ENCODE results near the gene ZNF444. TPM values are rescaled to one million over a fixed set of nuclear protein-coding genes. Genes with fewer than 3 reads are reported as not detected.
"Not testable (repeated sequence)": the region's sequence is repeated elsewhere in the genome, so short reads cannot be mapped to it uniquely, and the experiment has no call there.

ZNF444 gene
- total RNA-seq, 1 experiment from 2014 or later: 30.2 TPM

GRCh38 chr19:56161534-56161933 is 20.4 kb downstream of the ZNF444 start:
- DNase-seq (ENCODE audit: low spot score): no peak
- in situ Hi-C loops (cut with HindIII; ENCODE audit: low sequenced_read_pairs): no loop called here

- no peak for DNase-seq (ENCODE audit: low spot score)
- in situ Hi-C loops (cut with HindIII; ENCODE audit: low sequenced_read_pairs): no loop called here
Observed at GRCh38 chr19:56162258-56162657, 21.2 kb downstream of the ZNF444 start.

- in situ Hi-C loops (cut with HindIII; ENCODE audit: low sequenced_read_pairs): no loop called here
- no peak for DNase-seq (ENCODE audit: low spot score)
Observed at GRCh38 chr19:56163097-56163496, 22.0 kb downstream of the ZNF444 start.

GRCh38 chr19:56167064-56167578 is 26.0 kb downstream of the ZNF444 start:
- no peak for DNase-seq (ENCODE audit: low spot score)
- in situ Hi-C loops (cut with HindIII; ENCODE audit: low sequenced_read_pairs): no loop called here

- in situ Hi-C loops (cut with HindIII; ENCODE audit: low sequenced_read_pairs): no loop called here
- no peak for DNase-seq (ENCODE audit: low spot score)
Observed at GRCh38 chr19:56170261-56170660, 29.2 kb downstream of the ZNF444 start.

GRCh38 chr19:56174086-56174485 is 33.0 kb downstream of the ZNF444 start:
- DNase-seq (ENCODE audit: low spot score): no peak
- in situ Hi-C loops (cut with HindIII; ENCODE audit: low sequenced_read_pairs): no loop called here

- DNase-seq (ENCODE audit: low spot score): no peak
- in situ Hi-C loops (cut with HindIII; ENCODE audit: low sequenced_read_pairs): no loop called here
Observed at GRCh38 chr19:56174550-56174949, 33.5 kb downstream of the ZNF444 start.

GRCh38 chr19:56175861-56176307 is 34.8 kb downstream of the ZNF444 start, which contains the start of gene GALP:
TSS of gene GALP (plus strand) at chr19:56176008. CDS start at chr19:56177109, 1,101 bp downstream.
- DNase-seq (ENCODE audit: low spot score): not testable (repeated sequence)

GRCh38 chr19:56176310-56176709 is 35.2 kb downstream of the ZNF444 start:
- DNase-seq (ENCODE audit: low spot score); in situ Hi-C loops (cut with HindIII; ENCODE audit: low sequenced_read_pairs): not testable (repeated sequence)

More at GRCh38 chr19:56175861-56176307, 34.8 kb downstream of the ZNF444 start, which contains the start of gene GALP:
- in situ Hi-C loops (cut with HindIII; ENCODE audit: low sequenced_read_pairs): not testable (repeated sequence)

- in situ Hi-C loops (cut with HindIII; ENCODE audit: low sequenced_read_pairs): no loop called here
Observed at GRCh38 chr19:56176881-56177280, 35.8 kb downstream of the ZNF444 start.

GRCh38 chr19:56177564-56178243 is 36.6 kb downstream of the ZNF444 start:
- DNase-seq (ENCODE audit: low spot score): no peak
- in situ Hi-C loops (cut with HindIII; ENCODE audit: low sequenced_read_pairs): no loop called here

More at GRCh38 chr19:56176881-56177280, 35.8 kb downstream of the ZNF444 start:
- DNase-seq (ENCODE audit: low spot score): no peak

- in situ Hi-C loops (cut with HindIII; ENCODE audit: low sequenced_read_pairs): no loop called here
- DNase-seq (ENCODE audit: low spot score): no peak
Observed at GRCh38 chr19:56189785-56190184, 48.7 kb downstream of the ZNF444 start.

GRCh38 chr19:56191115-56191514 is 50.0 kb downstream of the ZNF444 start:
- in situ Hi-C loops (cut with HindIII; ENCODE audit: low sequenced_read_pairs): no loop called here
- no peak for DNase-seq (ENCODE audit: low spot score)

- in situ Hi-C loops (cut with HindIII; ENCODE audit: low sequenced_read_pairs): no loop called here
- DNase-seq (ENCODE audit: low spot score): no peak
Observed at GRCh38 chr19:56191711-56192110, 50.6 kb downstream of the ZNF444 start.

- DNase-seq (ENCODE audit: low spot score): no peak
- in situ Hi-C loops (cut with HindIII; ENCODE audit: low sequenced_read_pairs): no loop called here
Observed at GRCh38 chr19:56193981-56194640, 53.0 kb downstream of the ZNF444 start.

- in situ Hi-C loops (cut with HindIII; ENCODE audit: low sequenced_read_pairs); DNase-seq (ENCODE audit: low spot score): not testable (repeated sequence)
Observed at GRCh38 chr19:56197646-56198045, 56.6 kb downstream of the ZNF444 start, which contains the start of gene ZSCAN5B. TSS of gene ZSCAN5B (minus strand) at chr19:56197783. CDS start at chr19:56193052, 4,731 bp downstream.

GRCh38 chr19:56199687-56200086 is 58.6 kb downstream of the ZNF444 start:
- no peak for DNase-seq (ENCODE audit: low spot score)
- in situ Hi-C loops (cut with HindIII; ENCODE audit: low sequenced_read_pairs): no loop called here

- no peak for DNase-seq (ENCODE audit: low spot score)
- in situ Hi-C loops (cut with HindIII; ENCODE audit: low sequenced_read_pairs): no loop called here
Observed at GRCh38 chr19:56201973-56202372, 60.9 kb downstream of the ZNF444 start, which contains the start of gene ZSCAN5C. TSS of gene ZSCAN5C (plus strand) at chr19:56202273. CDS start at chr19:56205914, 3,641 bp downstream.

- in situ Hi-C loops (cut with HindIII; ENCODE audit: low sequenced_read_pairs); DNase-seq (ENCODE audit: low spot score): not testable (repeated sequence)
Observed at GRCh38 chr19:56207581-56207980, 66.5 kb downstream of the ZNF444 start.

GRCh38 chr19:56209091-56209490 is 68.0 kb downstream of the ZNF444 start:
- no peak for DNase-seq (ENCODE audit: low spot score)
- in situ Hi-C loops (cut with HindIII; ENCODE audit: low sequenced_read_pairs): no loop called here
